Common myeloid progenitor, CD34-positive (primary cell): ENCODE results near the gene STRA8.

Experiments
- CTCF ChIA-PET: fragments of 350-600 bp; sonication (Branson Sonifier 250); formaldehyde crosslinking; loops from one replicate; lab custom pipeline; 2021; ENCODE audit warnings: antibody characterized with exemption; lab: Charles Lee
- POLR2A ChIA-PET: fragments of 350-600 bp; sonication (Branson Sonifier 250); formaldehyde crosslinking; loops from one replicate; lab custom pipeline; 2021; ENCODE audit warnings: antibody characterized with exemption; lab: Charles Lee
- DNase-seq, 3 donors: peaks; one replicate each; pipeline versions ENCODE4 v3.0.0 to v3.0.0-alpha.2; 2013
- H3K27ac ChIP-seq, 2 experiments: 1 replicate in 1 of 2; 2 replicates in 1 of 2; pipeline ENCODE4 v1.7.0; 2013; ENCODE audit warnings: inconsistent platforms in 2 of 2, low read length in 2 of 2, mild to moderate bottlenecking in 2 of 2, low read depth in 1 of 2, moderate library complexity in 1 of 2; ENCODE audit not compliant: severe bottlenecking in 2 of 2, insufficient read depth in 1 of 2, poor library complexity in 1 of 2
- H3K27me3 ChIP-seq, 5 experiments: replicated peaks in 2 of 5; 1 replicate in 3 of 5; 2 replicates in 2 of 5; pipeline versions ENCODE4 v1.6.1 to v1.7.0; 2013; ENCODE audit warnings: low read length in 4 of 5, mild to moderate bottlenecking in 2 of 5, moderate library complexity in 2 of 5, inconsistent platforms in 1 of 5; ENCODE audit not compliant: insufficient read depth in 5 of 5, control insufficient read depth in 4 of 5
- H3K36me3 ChIP-seq, 4 experiments: 1 replicate in 2 of 4; 2 replicates in 2 of 4; pipeline versions ENCODE4 v1.6.1 to v1.7.0; 2013; ENCODE audit warnings: low read length in 3 of 4, control low read depth in 1 of 4, mild to moderate bottlenecking in 1 of 4; ENCODE audit not compliant: control insufficient read depth in 4 of 4, insufficient read depth in 4 of 4
- H3K4me1 ChIP-seq, 4 experiments: 1 replicate in 3 of 4; 2 replicates in 1 of 4; pipeline versions ENCODE4 v1.6.1 to v1.7.1; 2013; ENCODE audit warnings: low read length in 3 of 4, mild to moderate bottlenecking in 3 of 4, control low read depth in 1 of 4, inconsistent platforms in 1 of 4, moderate library complexity in 1 of 4; ENCODE audit not compliant: control insufficient read depth in 4 of 4, insufficient read depth in 4 of 4; ENCODE audit errors: control extremely low read depth in 1 of 4
- H3K4me3 ChIP-seq, 7 experiments: 1 replicate in 4 of 7; 2 replicates in 3 of 7; pipeline versions ENCODE4 v1.5.1 to v1.7.0; 2013; ENCODE audit warnings: mild to moderate bottlenecking in 7 of 7, low read length in 6 of 7, moderate library complexity in 6 of 7, inconsistent platforms in 2 of 7, low read depth in 2 of 7, control low read depth in 1 of 7; ENCODE audit not compliant: insufficient read depth in 4 of 7, control insufficient read depth in 1 of 7; ENCODE audit errors: extremely low read depth in 1 of 7
- H3K9me3 ChIP-seq, 5 experiments: 1 replicate in 4 of 5; 2 replicates in 1 of 5; pipeline versions ENCODE4 v1.6.1 to v1.7.1; 2013; ENCODE audit warnings: low read length in 4 of 5, mild to moderate bottlenecking in 2 of 5, inconsistent platforms in 1 of 5, low read depth in 1 of 5, moderate library complexity in 1 of 5; ENCODE audit not compliant: control insufficient read depth in 4 of 5, insufficient read depth in 2 of 5; ENCODE audit errors: control extremely low read depth in 1 of 5
- WGBS: methylation state at CpG from one replicate; pipeline ENCODE4 v1.1.5; 2013; ENCODE audit not compliant: insufficient coverage; 5-methylcytosine and 5-hydroxymethylcytosine counted together

Gene STRA8

DNA sequence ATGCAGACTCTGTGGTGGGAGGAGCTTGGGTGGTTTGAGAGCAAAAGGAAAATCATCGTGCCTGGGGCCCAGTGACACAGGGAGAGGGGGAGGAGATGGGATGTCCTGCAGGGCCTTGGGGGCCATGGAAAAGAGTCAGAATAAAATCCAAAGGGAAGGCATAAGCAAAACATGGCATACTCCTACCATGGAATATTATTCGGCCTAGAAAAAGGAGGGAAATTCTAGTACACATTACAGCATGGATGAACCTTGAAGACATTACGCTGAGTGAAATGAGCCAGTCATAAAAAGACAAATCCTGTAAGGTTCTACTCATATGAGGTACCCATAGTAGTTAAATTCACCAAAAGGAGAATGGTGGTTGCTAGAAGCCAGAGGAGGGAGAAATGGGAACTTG, 38.7 kb downstream of the STRA8 start:
- Histone ChIP-seq H3K36me3 (no peaks in the 10 kb centered on the region), H3K27ac (no peak overlapping the region), H3K9me3 (no peaks in the 10 kb centered on the region), H3K4me1 (no peaks in the 10 kb centered on the region), H3K4me3 (no peak overlapping the region), H3K27me3 (peaks cover 0 to 5% (median 0%) of the 10 kb centered on the region in 5 experiments)
- ChIA-PET POLR2A (no interaction called here), CTCF (no interaction called here)
- WGBS = 83% methylated on average over 3 of the region's 3 CpGs
- DNase-seq = no peak

DNA sequence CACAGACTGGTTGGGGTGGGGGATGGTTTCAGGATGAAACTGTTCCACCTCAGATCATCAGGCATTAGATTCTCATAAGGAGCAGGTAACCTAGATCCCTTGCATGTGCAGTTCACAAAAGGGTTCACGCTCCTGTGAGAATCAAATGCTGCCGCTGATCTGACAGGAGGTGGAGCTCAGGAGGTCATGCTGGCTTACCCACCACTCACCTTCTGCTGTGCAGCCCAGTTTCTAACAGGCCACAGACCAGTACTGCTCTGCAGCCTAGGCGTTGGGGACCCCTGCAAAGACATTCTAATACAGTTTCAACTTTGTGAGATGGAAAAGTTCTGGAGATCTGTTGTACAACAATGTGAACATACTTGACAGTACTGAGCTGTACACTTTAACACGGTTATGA, 39.9 kb downstream of the STRA8 start:
- ChIA-PET CTCF (interaction anchor here (0.8 to 5.9 kb wide), 8 partner anchors 11 to 371 kb away, joined by 4 to 38 read pairs (median 6); no protein-coding TSS in a partner anchor), POLR2A (no interaction called here)
- Histone ChIP-seq H3K4me1 (no peaks in the 10 kb centered on the region), H3K27me3 (peaks cover 0 to 5% (median 0%) of the 10 kb centered on the region in 5 experiments), H3K4me3 (no peak overlapping the region), H3K9me3 (no peaks in the 10 kb centered on the region), H3K36me3 (no peaks in the 10 kb centered on the region), H3K27ac (no peak overlapping the region)
- WGBS = 100% methylated on average over 2 of the region's 4 CpGs
- DNase-seq = no peak

DNA sequence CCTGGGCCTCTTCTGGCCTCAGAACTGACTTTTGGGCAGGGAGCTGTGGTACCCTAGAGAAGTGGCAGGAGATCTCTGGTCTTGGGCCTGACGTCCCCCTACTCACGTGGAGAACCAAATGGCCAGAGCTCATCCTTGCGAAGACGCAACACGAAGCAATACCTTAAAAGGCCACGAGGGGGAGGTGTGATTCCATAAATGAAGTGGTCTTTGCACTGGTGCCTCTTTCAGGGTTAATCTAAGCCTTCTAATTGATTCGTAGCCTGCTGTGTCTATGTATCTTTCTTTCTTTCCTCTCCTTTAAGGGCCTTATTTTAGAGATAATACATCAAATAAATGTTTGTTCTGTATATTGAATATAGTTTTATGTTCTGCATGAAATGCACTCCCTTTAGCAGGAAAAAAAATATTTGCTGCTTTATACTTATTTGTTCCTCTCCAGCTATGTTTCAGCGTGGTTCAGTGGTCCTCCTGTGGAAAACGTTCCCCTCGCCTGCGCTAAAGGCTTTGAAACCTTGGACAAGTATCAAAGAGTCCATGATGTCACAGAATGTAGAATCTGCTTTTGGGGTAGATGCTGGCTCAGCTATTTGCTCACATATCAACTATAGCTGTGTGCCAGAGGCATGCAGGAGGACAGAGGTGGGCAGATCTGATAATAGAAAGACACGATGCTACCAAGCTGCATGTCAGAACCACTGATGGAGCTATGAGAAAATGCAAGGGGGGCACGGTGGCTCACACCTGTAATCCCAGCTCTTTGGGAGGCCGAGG, 41.0 kb downstream of the STRA8 start:
- ChIA-PET POLR2A (interaction anchor here (0.8 kb wide), 1 partner anchor 104 kb away, joined by 3 read pairs; the partner anchor contains the start of gene CYREN), CTCF (interaction anchor here (0.6 to 5.9 kb wide), 20 partner anchors 10 to 371 kb away, joined by 3 to 38 read pairs (median 5); no protein-coding TSS in a partner anchor)
- peak; percentile 76 to 88 (median 80) for DNase-seq
- Histone ChIP-seq H3K27me3 (peaks cover 0 to 5% (median 0%) of the 10 kb centered on the region in 5 experiments), H3K4me3 (no peak overlapping the region), H3K27ac (no peak overlapping the region), H3K9me3 (no peaks in the 10 kb centered on the region), H3K4me1 (no peaks in the 10 kb centered on the region), H3K36me3 (no peaks in the 10 kb centered on the region)
- 40% methylated on average over 12 of the region's 14 CpGs for WGBS

DNA sequence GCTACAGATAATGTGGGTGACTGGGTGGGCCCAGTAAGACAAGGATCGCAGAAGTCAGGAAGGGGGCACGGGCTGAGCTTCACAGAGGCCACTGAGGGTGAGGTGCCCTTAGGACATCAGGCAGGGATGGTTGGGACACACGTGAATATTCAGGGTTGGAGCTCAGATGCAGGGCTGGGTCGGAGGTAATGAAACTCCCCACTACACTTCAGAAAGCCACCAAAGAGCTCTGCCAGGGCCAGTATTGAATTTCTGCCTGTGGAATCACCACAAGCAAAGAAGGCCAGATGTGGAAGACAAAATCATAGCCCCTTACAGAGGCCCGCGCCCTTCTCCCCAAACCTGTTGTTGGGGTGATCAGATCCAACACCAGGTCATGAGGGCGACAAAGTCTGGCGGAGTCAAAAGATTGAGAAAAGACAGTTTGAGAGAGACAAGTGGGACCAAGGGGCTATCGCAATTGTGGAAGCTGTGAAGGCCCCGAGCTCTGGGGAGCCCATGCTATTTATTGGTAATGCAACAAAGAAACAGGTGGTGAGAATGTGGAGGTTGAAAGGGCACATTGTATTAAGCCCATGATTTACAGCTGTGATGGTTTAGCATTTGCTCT, 42.4 kb downstream of the STRA8 start:
- POLR2A ChIA-PET = interaction anchor here (0.7 kb wide), 1 partner anchor 367 kb away, joined by 3 read pairs; no protein-coding TSS in a partner anchor
- Histone ChIP-seq H3K27me3 (peaks cover 0 to 2% (median 0%) of the 10 kb centered on the region in 5 experiments), H3K4me3 (no peak overlapping the region), H3K4me1 (no peaks in the 10 kb centered on the region), H3K27ac (no peak overlapping the region), H3K36me3 (no peaks in the 10 kb centered on the region), H3K9me3 (no peaks in the 10 kb centered on the region)
- WGBS = 97% methylated on average over 8 of the region's 10 CpGs
- DNase-seq = no peak
- CTCF ChIA-PET = interaction anchor here (0.7 to 5.9 kb wide), 11 partner anchors 8 to 376 kb away, joined by 3 to 38 read pairs (median 5); no protein-coding TSS in a partner anchor

DNA sequence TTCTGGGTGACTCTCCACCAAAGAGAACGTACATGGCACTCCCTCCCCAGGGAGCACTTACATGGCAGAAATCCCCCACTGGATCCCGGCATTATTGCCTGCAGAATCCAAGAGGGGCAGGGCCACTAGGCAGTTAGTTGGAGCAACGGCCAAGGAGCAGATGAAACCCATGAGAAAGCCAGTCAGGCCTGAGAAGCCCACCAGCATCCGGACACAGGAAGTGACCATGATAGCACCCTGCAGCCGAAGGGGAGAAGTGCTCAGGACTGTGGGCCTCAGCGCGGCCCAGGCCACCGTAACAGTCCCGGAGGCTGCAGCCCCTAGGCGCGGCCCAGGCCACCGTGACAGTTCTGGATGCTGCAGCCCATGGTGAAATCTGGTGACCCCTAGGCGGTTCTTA, 43.5 kb downstream of the STRA8 start:
- Histone ChIP-seq H3K36me3 (no peaks in the 10 kb centered on the region), H3K27me3 (peaks cover 0 to 2% (median 0%) of the 10 kb centered on the region in 5 experiments), H3K9me3 (no peaks in the 10 kb centered on the region), H3K4me1 (no peaks in the 10 kb centered on the region), H3K4me3 (no peak overlapping the region), H3K27ac (no peak overlapping the region)
- 97% methylated on average over 11 of the region's 13 CpGs for WGBS
- ChIA-PET CTCF (interaction anchor here (0.8 to 5.9 kb wide), 4 partner anchors 14 to 368 kb away, joined by 3 to 38 read pairs (median 17); no protein-coding TSS in a partner anchor), POLR2A (no interaction called here)
- DNase-seq = no peak

DNA sequence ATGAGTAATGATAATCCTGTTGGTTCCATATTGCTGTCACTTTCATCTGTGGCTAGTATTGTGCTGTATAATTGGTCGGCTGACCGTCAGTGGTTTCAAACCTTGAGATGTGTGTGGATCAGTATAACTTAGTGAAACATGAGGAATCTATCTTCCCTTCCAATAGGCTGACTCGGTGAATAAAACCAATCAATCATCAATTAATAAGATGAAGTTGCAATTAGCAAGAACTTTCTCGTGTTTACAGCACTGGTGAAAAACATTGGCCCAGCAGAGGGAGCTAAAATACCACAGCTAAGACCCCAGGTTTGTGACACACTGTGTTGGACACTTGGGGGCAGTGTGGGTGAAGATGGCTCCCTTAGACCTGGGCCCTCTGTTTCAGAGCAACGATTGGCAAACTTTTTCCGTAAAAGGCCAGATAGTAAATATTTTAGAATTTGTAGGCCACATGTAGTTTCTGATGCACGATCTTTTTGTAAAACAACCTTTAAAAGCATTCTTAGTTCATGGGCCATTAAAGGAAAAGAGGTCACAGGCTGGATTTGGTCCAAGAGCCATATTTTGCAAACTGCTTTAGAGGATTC, 47.8 kb downstream of the STRA8 start:
- WGBS = 0% methylated on average over 1 of the region's 7 CpGs
- ChIA-PET CTCF (interaction anchor here (0.7 to 5.0 kb wide), 16 partner anchors 8 to 364 kb away, joined by 3 to 95 read pairs (median 4); no protein-coding TSS in a partner anchor), POLR2A (no interaction called here)
- peak; percentile 89 to 94 (median 91) for DNase-seq
- no peaks in the 10 kb centered on the region for H3K36me3 ChIP-seq
- no peak overlapping the region for H3K4me3 ChIP-seq
- H3K4me1 ChIP-seq = no peaks in the 10 kb centered on the region
- H3K9me3 ChIP-seq = no peaks in the 10 kb centered on the region
- H3K27me3 ChIP-seq = peaks cover 0 to 2% (median 0%) of the 10 kb centered on the region in 5 experiments
- no peak overlapping the region for H3K27ac ChIP-seq
